Activated CD8-positive, alpha-beta memory T cell treated with anti-CD3 and anti-CD28 coated beads for 1 hour (primary cell): Measurements from ENCODE around the gene SLC41A3.
"Not testable (repeated sequence)": the region's sequence is repeated elsewhere in the genome, so short reads cannot be mapped to it uniquely, and the experiment has no call there.

ENCODE experiments used
- DNase-seq, 2 donors: peaks; one replicate each; pipeline ENCODE4 v3.0.0-alpha.2; 2020; ENCODE audit warnings: low read depth in 1 of 2; ENCODE audit errors: extremely low read depth in 1 of 2

SLC41A3 gene

GRCh38 chr3:126056681-126057500 is 27.0 kb downstream of the SLC41A3 start:
- no peak for DNase-seq

GRCh38 chr3:126056088-126056487 is 27.8 kb downstream of the SLC41A3 start:
- DNase-seq = no peak

- no peak for DNase-seq
Observed at GRCh38 chr3:126054870-126055269, 29.1 kb downstream of the SLC41A3 start.

- no peak for DNase-seq
Observed at GRCh38 chr3:126053949-126054569, 29.9 kb downstream of the SLC41A3 start.

- no peak for DNase-seq
Observed at GRCh38 chr3:126053513-126053912, 30.4 kb downstream of the SLC41A3 start.

- DNase-seq = no peak
Observed at GRCh38 chr3:126052196-126053058, 31.5 kb downstream of the SLC41A3 start.

- DNase-seq = no peak
Observed at GRCh38 chr3:126051741-126052140, 32.2 kb downstream of the SLC41A3 start.

- DNase-seq = no peak
Observed at GRCh38 chr3:126051234-126051633, 32.7 kb downstream of the SLC41A3 start.

- no peak for DNase-seq
Observed at GRCh38 chr3:126050626-126051025, 33.3 kb downstream of the SLC41A3 start.

GRCh38 chr3:126050050-126050392 is 33.9 kb downstream of the SLC41A3 start:
- no peak for DNase-seq

- no peak for DNase-seq
Observed at GRCh38 chr3:126049289-126050049, 34.5 kb downstream of the SLC41A3 start.

- DNase-seq = no peak
Observed at GRCh38 chr3:126040386-126040785, 43.5 kb downstream of the SLC41A3 start.

- DNase-seq = no peak
Observed at GRCh38 chr3:126039870-126040269, 44.1 kb downstream of the SLC41A3 start.

- DNase-seq = not testable (repeated sequence)
Observed at GRCh38 chr3:126038791-126039190, 45.1 kb downstream of the SLC41A3 start.

GRCh38 chr3:126036056-126036549 is 47.8 kb downstream of the SLC41A3 start:
- DNase-seq = no peak

GRCh38 chr3:126035362-126036050 is 48.4 kb downstream of the SLC41A3 start:
- DNase-seq = no peak

- DNase-seq = no peak
Observed at GRCh38 chr3:126034481-126035361, 49.2 kb downstream of the SLC41A3 start.

GRCh38 chr3:126033765-126034164 is 50.2 kb downstream of the SLC41A3 start:
- no peak for DNase-seq
